ENCODE results near the gene RFNG. TPM values are rescaled to one million over a fixed set of nuclear protein-coding genes. Genes with fewer than 3 reads are reported as not detected.
A peak's percentile ranks its signal among the peaks of the same experiment; 100 is the strongest.

The RFNG gene
- total and polyA plus RNA-seq, 4 donors, result 29.1 to 38.2 (median 36.1) TPM

- H3K27me3 ChIP-seq (ENCODE audit: control insufficient read depth in 3 of 3, insufficient read depth in 3 of 3, low read length in 2 of 3), result no peaks in the 10 kb centered on the region
- DNase-seq, result no peak
- H3K36me3 ChIP-seq (ENCODE audit: control insufficient read depth in 4 of 4, insufficient read depth in 4 of 4, low read length in 4 of 4), result peaks cover 0 to 8% (median 0%) of the 10 kb centered on the region in 4 donors
- ATAC-seq (ENCODE audit: insufficient read depth, low FRiP score), result no peak
- no peak overlapping the region for H3K4me3 ChIP-seq
- H3K4me1 ChIP-seq (ENCODE audit: control insufficient read depth in 5 of 5, insufficient read depth in 5 of 5, low read length in 5 of 5), result peaks cover 3 to 36% (median 8%) of the 10 kb centered on the region in 5 donors
- no peak overlapping the region for H3K27ac ChIP-seq (ENCODE audit: low read depth in 1 of 2, low read length in 1 of 2)
- WGBS, 2 donors, result 85 to 89% methylated on average over 40 to 41 of the region's 41 CpGs
- H3K9ac ChIP-seq (ENCODE audit: insufficient read depth in 1 of 2, low read length in 2 of 2), result no peak overlapping the region
- H3K9me3 ChIP-seq (ENCODE audit: control insufficient read depth in 4 of 4, insufficient read depth in 3 of 4, low read length in 3 of 4), result no peaks in the 10 kb centered on the region
- no peak for TF ChIP-seq CTCF (IDR thresholded peaks at IDR 0.05; ENCODE audit: control extremely low read depth, extremely low read depth)
These were observed 46.8 kb downstream of the RFNG start for GRCh38 chr17:82004517-82005455.

DNA sequence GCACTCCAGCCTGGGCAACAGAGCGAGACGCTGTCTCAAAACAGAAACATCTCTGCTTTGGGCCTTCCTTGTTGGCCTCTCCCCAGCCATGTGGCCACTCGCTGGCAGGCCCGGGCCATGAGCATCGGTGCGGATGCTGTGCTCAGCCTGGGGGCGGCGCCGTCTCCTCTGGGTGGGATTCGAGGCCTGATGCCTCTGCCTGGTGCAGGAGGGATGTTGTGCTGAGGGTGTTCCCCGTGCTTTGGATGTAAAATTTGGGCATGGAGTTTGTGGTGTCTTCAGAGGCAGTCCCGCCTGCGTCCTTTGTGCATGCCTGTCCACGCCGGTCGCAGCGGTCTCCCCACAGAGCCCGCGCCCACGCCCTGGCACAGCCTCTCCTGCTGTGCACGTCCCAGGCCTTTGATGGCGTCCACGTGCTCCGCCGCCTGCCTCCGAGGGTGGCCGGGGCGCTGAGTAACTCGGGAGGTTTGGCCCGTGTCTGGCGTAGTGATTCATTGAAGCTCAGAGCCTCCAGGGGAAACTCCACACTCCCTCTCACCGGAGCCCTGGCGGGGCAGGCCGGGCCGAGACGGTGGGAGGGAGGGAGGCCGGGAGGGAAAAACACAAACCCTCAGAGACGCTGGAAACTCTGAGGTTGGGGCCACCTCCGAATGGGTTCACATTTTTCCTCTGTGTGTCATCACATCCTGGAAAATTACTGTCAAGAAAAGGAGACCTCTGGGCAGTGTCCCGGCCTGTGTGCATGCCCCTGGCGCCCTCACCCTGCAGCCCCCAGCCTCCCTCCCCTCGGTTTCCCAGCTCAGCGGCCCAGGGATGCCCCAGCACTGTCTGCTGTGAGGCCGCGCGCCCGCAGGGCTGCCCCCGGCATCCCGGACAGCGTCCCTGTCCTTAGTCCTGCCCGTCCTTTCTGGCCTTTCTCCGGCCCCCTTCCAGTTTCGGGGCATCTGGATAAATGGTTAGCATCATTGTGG, 47.9 kb downstream of the RFNG start:
- Histone ChIP-seq H3K4me1 (ENCODE audit: control insufficient read depth in 5 of 5, insufficient read depth in 5 of 5, low read length in 5 of 5) (peaks cover 3 to 42% (median 8%) of the 10 kb centered on the region in 5 donors), H3K4me3 (no peak overlapping the region), H3K9ac (ENCODE audit: insufficient read depth in 1 of 2, low read length in 2 of 2) (no peak overlapping the region), H3K9me3 (ENCODE audit: control insufficient read depth in 4 of 4, insufficient read depth in 3 of 4, low read length in 3 of 4) (no peaks in the 10 kb centered on the region), H3K27ac (ENCODE audit: low read depth in 1 of 2, low read length in 1 of 2) (no peak overlapping the region), H3K27me3 (ENCODE audit: control insufficient read depth in 3 of 3, insufficient read depth in 3 of 3, low read length in 2 of 3) (no peaks in the 10 kb centered on the region), H3K36me3 (ENCODE audit: control insufficient read depth in 4 of 4, insufficient read depth in 4 of 4, low read length in 4 of 4) (peaks cover 0 to 2% (median 0%) of the 10 kb centered on the region in 4 donors)
- DNase-seq, result no peak
- WGBS, 2 donors, result 77 to 89% methylated on average over 53 of the region's 53 CpGs
- no peak for TF ChIP-seq CTCF (IDR thresholded peaks at IDR 0.05; ENCODE audit: control extremely low read depth, extremely low read depth)
- peak; percentile 20 for ATAC-seq (ENCODE audit: insufficient read depth, low FRiP score)

DNA sequence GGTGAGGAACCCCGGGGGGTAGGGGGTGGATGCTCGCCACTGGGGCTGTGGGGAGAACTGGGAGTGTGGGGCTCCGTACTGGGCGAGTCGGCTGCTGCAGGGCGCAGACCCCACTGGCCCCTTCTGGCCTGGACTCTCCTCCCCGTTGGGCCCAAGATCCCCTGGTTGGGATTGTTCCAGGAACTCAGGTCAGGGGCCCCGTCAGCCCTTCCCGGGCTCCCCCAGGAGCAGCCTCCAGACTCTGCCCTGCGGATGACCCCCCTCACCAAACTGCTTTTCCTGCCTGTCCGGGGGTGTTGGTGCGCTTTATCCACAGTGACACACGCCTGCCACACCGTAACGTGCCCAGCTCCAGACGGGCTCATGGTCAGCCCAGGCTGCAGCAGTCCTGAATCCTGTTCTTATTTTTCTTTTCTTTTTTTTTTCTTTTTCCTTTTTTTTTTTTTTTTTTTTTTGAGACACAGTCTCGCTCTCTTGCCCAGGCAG, 50.0 kb downstream of the RFNG start:
- TF ChIP-seq CTCF (IDR thresholded peaks at IDR 0.05; ENCODE audit: control extremely low read depth, extremely low read depth), result no peak
- no peaks in the 10 kb centered on the region for H3K27me3 ChIP-seq (ENCODE audit: control insufficient read depth in 3 of 3, insufficient read depth in 3 of 3, low read length in 2 of 3)
- H3K36me3 ChIP-seq (ENCODE audit: control insufficient read depth in 4 of 4, insufficient read depth in 4 of 4, low read length in 4 of 4), result peaks cover 0 to 7% (median 0%) of the 10 kb centered on the region in 4 donors
- no peaks in the 10 kb centered on the region for H3K9me3 ChIP-seq (ENCODE audit: control insufficient read depth in 4 of 4, insufficient read depth in 3 of 4, low read length in 3 of 4)
- DNase-seq, result no peak
- no peak overlapping the region for H3K4me3 ChIP-seq
- H3K9ac ChIP-seq (ENCODE audit: insufficient read depth in 1 of 2, low read length in 2 of 2), result no peak overlapping the region
- no peak for ATAC-seq (ENCODE audit: insufficient read depth, low FRiP score)
- WGBS, 2 donors, result 85 to 88% methylated on average over 17 of the region's 17 CpGs
- no peak overlapping the region for H3K27ac ChIP-seq (ENCODE audit: low read depth in 1 of 2, low read length in 1 of 2)
- H3K4me1 ChIP-seq (ENCODE audit: control insufficient read depth in 5 of 5, insufficient read depth in 5 of 5, low read length in 5 of 5), result peaks cover 3 to 40% (median 8%) of the 10 kb centered on the region in 5 donors

Measured in lung (tissue), 12 donors.